PFSK-1 (cell line): ENCODE results near the gene PRDM8. TPM values are rescaled to one million over a fixed set of nuclear protein-coding genes. Genes with fewer than 3 reads are reported as not detected.

Source experiments
- FOXP2 ChIP-seq: optimal IDR thresholded peaks from 2 replicates; pipeline ENCODE3; 2011; ENCODE audit warnings: borderline replicate concordance, control low read depth, inconsistent platforms; ENCODE audit not compliant: insufficient read depth; ENCODE audit errors: extremely low read length, extremely low read depth
- POLR2AphosphoS5 ChIP-seq: IDR thresholded peaks from 2 replicates; pipeline ENCODE4 v1.6.1; 2012; ENCODE audit warnings: low read depth, mild to moderate bottlenecking, control low read depth, low read length, moderate library complexity
- REST ChIP-seq, 2 experiments: IDR thresholded peaks; 2 replicates each; pipeline versions ENCODE4 v1.6.1 to v1.8.0; 2011 to 2012; ENCODE audit warnings: low read depth in 2 of 2, low read length in 2 of 2, control low read depth in 1 of 2, inconsistent platforms in 1 of 2, mild to moderate bottlenecking in 1 of 2, moderate library complexity in 1 of 2; ENCODE audit not compliant: insufficient read depth in 1 of 2
- SIN3A ChIP-seq: IDR thresholded peaks from 2 replicates; pipeline ENCODE4 v1.6.1; 2012; ENCODE audit warnings: mild to moderate bottlenecking, low read length, moderate library complexity, borderline replicate concordance; ENCODE audit not compliant: insufficient read depth
- TAF1 ChIP-seq: IDR thresholded peaks from 2 replicates; pipeline ENCODE4 v1.6.1; 2012; ENCODE audit warnings: low read length, control low read depth, borderline replicate concordance; ENCODE audit not compliant: insufficient read depth
- polyA plus RNA-seq: library from polyadenylated mRNA; unstranded; fragments of >200 nt; gene quantifications from one replicate; pipeline ENCODE4 v1.2.1, GENCODE V29; 2012; ENCODE audit warnings: low read depth, missing spikeins; ENCODE audit not compliant: insufficient read length

PRDM8 gene
- polyA plus RNA-seq: 3.9 TPM

GRCh38 chr4:80196922-80197573 lies at the start of gene PRDM8:
Gene PRDM8, plus strand, starts transcription at chr4:80197503. Its CDS starts 2,578 bp downstream, at chr4:80200081.
- TF ChIP-seq SIN3A (no peak), TAF1 (no peak), POLR2AphosphoS5 (no peak), REST (IDR thresholded peaks at IDR 0.05; ENCODE audit: insufficient read depth in 1 of 2, low read depth in 2 of 2, low read length in 2 of 2) (no peak), FOXP2 (no peak)

GRCh38 chr4:80150387-80151180 lies 46.7 kb upstream of the PRDM8 start:
- TF ChIP-seq POLR2AphosphoS5: no peak
- TF ChIP-seq TAF1: no peak
- no peak for TF ChIP-seq REST (IDR thresholded peaks at IDR 0.05; ENCODE audit: insufficient read depth in 1 of 2, low read depth in 2 of 2, low read length in 2 of 2)
- no peak for TF ChIP-seq SIN3A
- no peak for TF ChIP-seq FOXP2

- TF ChIP-seq POLR2AphosphoS5 (no peak), TAF1 (no peak), FOXP2 (no peak), SIN3A (no peak), REST (IDR thresholded peaks at IDR 0.05; ENCODE audit: insufficient read depth in 1 of 2, low read depth in 2 of 2, low read length in 2 of 2) (no peak)
These were observed 45.3 kb upstream of the PRDM8 start for GRCh38 chr4:80151981-80152380.

- no peak for TF ChIP-seq TAF1
- no peak for TF ChIP-seq REST (IDR thresholded peaks at IDR 0.05; ENCODE audit: insufficient read depth in 1 of 2, low read depth in 2 of 2, low read length in 2 of 2)
- TF ChIP-seq SIN3A: no peak
- TF ChIP-seq POLR2AphosphoS5: no peak
- TF ChIP-seq FOXP2: no peak
These were observed 43.3 kb upstream of the PRDM8 start for GRCh38 chr4:80153874-80154544.
